Liver (tissue), 9 donors: ENCODE results near the gene DPYD. TPM values are rescaled to one million over a fixed set of nuclear protein-coding genes. Genes with fewer than 3 reads are reported as not detected.

Experiments
- DNase-seq: peaks from one replicate; pipeline ENCODE4 v3.0.0-alpha.2; 2017; ENCODE audit warnings: low spot score
- H3K27ac ChIP-seq, 2 donors: one replicate each; pipeline ENCODE4 v1.7.0; 2013; ENCODE audit warnings: inconsistent platforms in 2 of 2, low read length in 2 of 2, control low read depth in 1 of 2, low read depth in 1 of 2, mild to moderate bottlenecking in 1 of 2
- H3K27me3 ChIP-seq, 4 donors: one replicate each; pipeline versions ENCODE4 v1.6.1 to v1.7.0; 2013; ENCODE audit warnings: low read length in 3 of 4, inconsistent platforms in 1 of 4, mild to moderate bottlenecking in 1 of 4, moderate library complexity in 1 of 4; ENCODE audit not compliant: control insufficient read depth in 4 of 4, insufficient read depth in 4 of 4
- H3K36me3 ChIP-seq, 4 donors: one replicate each; pipeline versions ENCODE4 v1.6.1 to v1.7.0; 2013; ENCODE audit warnings: low read length in 3 of 4, mild to moderate bottlenecking in 3 of 4, low read depth in 1 of 4, moderate library complexity in 1 of 4; ENCODE audit not compliant: control insufficient read depth in 4 of 4, insufficient read depth in 3 of 4
- H3K4me1 ChIP-seq, 4 donors: one replicate each; pipeline versions ENCODE4 v1.6.1 to v1.7.0; 2013; ENCODE audit warnings: low read length in 3 of 4, mild to moderate bottlenecking in 3 of 4, moderate library complexity in 1 of 4; ENCODE audit not compliant: control insufficient read depth in 4 of 4, insufficient read depth in 4 of 4
- H3K4me3 ChIP-seq, 3 donors: one replicate each; pipeline versions ENCODE4 v1.6.1 to v1.7.0; 2013; ENCODE audit warnings: low read length in 3 of 3, control low read depth in 1 of 3, low read depth in 1 of 3, mild to moderate bottlenecking in 1 of 3
- H3K9ac ChIP-seq, 2 donors: one replicate each; pipeline ENCODE4 v1.7.0; 2013; ENCODE audit warnings: low read length in 2 of 2, mild to moderate bottlenecking in 2 of 2, moderate library complexity in 2 of 2, control low read depth in 1 of 2, low read depth in 1 of 2
- H3K9me3 ChIP-seq, 4 donors: one replicate each; pipeline versions ENCODE4 v1.6.1 to v1.7.0; 2013; ENCODE audit warnings: low read length in 3 of 4; ENCODE audit not compliant: control insufficient read depth in 4 of 4
- ATF3 ChIP-seq: IDR thresholded peaks from 2 replicates; pipeline ENCODE4 v1.6.1; 2016; ENCODE audit warnings: antibody characterized with exemption
- CTCF ChIP-seq: fragments of 150-350 bp; IDR thresholded peaks from 2 replicates; pipeline ENCODE4 v1.5.1; 2017; ENCODE audit warnings: improper control_type of control experiment, low read depth, low read length; ENCODE audit not compliant: missing input control
- EGR1 ChIP-seq, 2 donors: IDR thresholded peaks; 2 replicates each; pipeline ENCODE4 v1.6.1; 2016 to 2018; ENCODE audit warnings: antibody characterized with exemption in 2 of 2, low read depth in 2 of 2
- FOXA1 ChIP-seq: IDR thresholded peaks from 2 replicates; pipeline ENCODE4 v1.6.1; 2016; ENCODE audit warnings: antibody characterized with exemption
- FOXA2 ChIP-seq: IDR thresholded peaks from 2 replicates; pipeline ENCODE4 v1.6.1; 2016; ENCODE audit warnings: antibody characterized with exemption
- GABPA ChIP-seq, 2 donors: IDR thresholded peaks in 1 of 2; conservative IDR thresholded peaks in 1 of 2; 2 replicates each; pipeline ENCODE4 v1.6.1; 2016; ENCODE audit warnings: antibody characterized with exemption in 2 of 2, mild to moderate bottlenecking in 1 of 2, moderate library complexity in 1 of 2
- HNF4A ChIP-seq, 2 donors: conservative IDR thresholded peaks; 2 replicates each; pipeline ENCODE4 v1.6.1; 2016; ENCODE audit warnings: antibody characterized with exemption in 2 of 2, mild to moderate bottlenecking in 2 of 2
- HNF4G ChIP-seq: IDR thresholded peaks from 2 replicates; pipeline ENCODE4 v1.6.1; 2016; ENCODE audit warnings: antibody characterized with exemption
- JUND ChIP-seq, 2 donors: IDR thresholded peaks; 2 replicates each; pipeline ENCODE4 v1.6.1; 2016; ENCODE audit warnings: antibody characterized with exemption in 2 of 2
- MAX ChIP-seq: IDR thresholded peaks from 2 replicates; pipeline ENCODE4 v1.6.1; 2016; ENCODE audit warnings: antibody characterized with exemption
- NR2F2 ChIP-seq: IDR thresholded peaks from 2 replicates; pipeline ENCODE4 v1.6.1; 2016; ENCODE audit warnings: antibody characterized with exemption
- RAD21 ChIP-seq, 2 donors: IDR thresholded peaks; 2 replicates each; pipeline ENCODE4 v1.6.1; 2016; ENCODE audit warnings: antibody characterized with exemption in 2 of 2, mild to moderate bottlenecking in 2 of 2
- REST ChIP-seq: IDR thresholded peaks from 2 replicates; pipeline ENCODE4 v1.6.1; 2016; ENCODE audit warnings: antibody characterized with exemption, mild to moderate bottlenecking
- RXRA ChIP-seq, 2 donors: IDR thresholded peaks; 2 replicates each; pipeline ENCODE4 v1.6.1; 2017 to 2018; ENCODE audit warnings: antibody characterized with exemption in 2 of 2, mild to moderate bottlenecking in 1 of 2
- SP1 ChIP-seq: IDR thresholded peaks from 2 replicates; pipeline ENCODE4 v1.6.1; 2018; ENCODE audit warnings: antibody characterized with exemption, mild to moderate bottlenecking
- TAF1 ChIP-seq: conservative IDR thresholded peaks from 2 replicates; pipeline ENCODE4 v1.6.1; 2016; ENCODE audit warnings: antibody characterized with exemption, mild to moderate bottlenecking
- YY1 ChIP-seq: IDR thresholded peaks from 2 replicates; pipeline ENCODE4 v1.6.1; 2016; ENCODE audit warnings: antibody characterized with exemption, mild to moderate bottlenecking
- ZBTB33 ChIP-seq: IDR thresholded peaks from 2 replicates; pipeline ENCODE4 v1.6.1; 2016; ENCODE audit warnings: antibody characterized with exemption
- WGBS: extraction: QIAGEN DNeasy Blood & Tissue Kit; methylation state at CpG from one replicate; pipeline ENCODE4 v1.1.7; 2013; 5-methylcytosine and 5-hydroxymethylcytosine counted together
- polyA plus RNA-seq, 2 donors: library from polyadenylated mRNA; stranded (reverse) in 1 of 2; unstranded in 1 of 2; fragments of 200-250 nt in 1 of 2; fragments of >200 nt in 1 of 2; fragmentation: Nextera tagmentation in 1 of 2; extraction: Ambion mirVana in 1 of 2; gene quantifications; one replicate each; pipeline versions ENCODE4 v1.2.1 to v1.2.3, GENCODE V29; 2013 to 2015
- total RNA-seq, 2 donors: library from RNA; depleted of rRNA; stranded (reverse); fragments of >200 nt; gene quantifications; one replicate each; pipeline ENCODE4 v1.2.3, GENCODE V29; 2014
- donor health status: healthy.
- donor health status: healthy.
- donor health status: healthy.
- donor health status: healthy.
- donor health status: healthy.

The DPYD gene
- total and polyA plus RNA-seq, 4 donors = 16.2 to 142 (median 47.0) TPM

GRCh38 chr1:97540346-97540888 lies 380.4 kb downstream of the DPYD start (continued):
- peak in 1 of 2 donors; percentile 30 for TF ChIP-seq RAD21 (IDR thresholded peaks at IDR 0.05)
- TF ChIP-seq ZBTB33 = peak; percentile 25
- TF ChIP-seq CTCF = no peak

GRCh38 chr1:97538113-97538512 lies 382.7 kb downstream of the DPYD start:
- no peaks in the 10 kb centered on the region for H3K27me3 ChIP-seq
- no peak overlapping the region for H3K9ac ChIP-seq
- H3K36me3 ChIP-seq = peaks cover 0 to 5% (median under 1%) of the 10 kb centered on the region in 4 donors
- no peak overlapping the region for H3K27ac ChIP-seq
- peaks cover 0 to 7% (median 1%) of the 10 kb centered on the region in 4 donors for H3K4me1 ChIP-seq
- no peak overlapping the region for H3K4me3 ChIP-seq
- WGBS = 99% methylated on average over 2 of the region's 2 CpGs
- DNase-seq = no peak
- no peaks in the 10 kb centered on the region for H3K9me3 ChIP-seq
- TF ChIP-seq SP1 = no peak
- TF ChIP-seq ZBTB33 = no peak
- no peak for TF ChIP-seq TAF1
- TF ChIP-seq YY1 = no peak
- no peak for TF ChIP-seq JUND (IDR thresholded peaks at IDR 0.05)
- TF ChIP-seq NR2F2 = no peak
- no peak for TF ChIP-seq EGR1 (IDR thresholded peaks at IDR 0.05; ENCODE audit: low read depth in 2 of 2)
- TF ChIP-seq FOXA2 = no peak
- TF ChIP-seq REST = no peak
- no peak for TF ChIP-seq RXRA (IDR thresholded peaks at IDR 0.05)
- TF ChIP-seq CTCF = no peak
- no peak for TF ChIP-seq RAD21 (IDR thresholded peaks at IDR 0.05)
- TF ChIP-seq ATF3 = no peak
- no peak for TF ChIP-seq FOXA1
- TF ChIP-seq MAX = no peak
- TF ChIP-seq HNF4G = no peak
- no peak for TF ChIP-seq GABPA (IDR thresholded peaks at IDR 0.05 in 1 of 2, conservative IDR thresholded peaks at IDR 0.05 in 1 of 2)
- no peak for TF ChIP-seq HNF4A (conservative IDR thresholded peaks at IDR 0.05)
